Measurements from ENCODE around the gene SPEF1. TPM values are rescaled to one million over a fixed set of nuclear protein-coding genes. Genes with fewer than 3 reads are reported as not detected.

Gene SPEF1
- total and polyA plus RNA-seq, 2 of the 13 experiments (the other 11 are each of a cell fraction or from before 2014, with no cell fraction given), result 0.11 to 0.27 TPM

GRCh38 chr20:3739054-3739925, 42.0 kb downstream of the SPEF1 start (continued):
- TF ChIP-seq ZFYVE20 (CRISPR knock-in tag; IDR thresholded peaks at IDR 0.05; ENCODE audit: borderline replicate concordance, low read depth) (peak; percentile 82; the same call in 1 of the 2 replicates), THRA (CRISPR knock-in tag; IDR thresholded peaks at IDR 0.05; ENCODE audit: borderline replicate concordance) (0 out of 2 replicates have a peak, but pooled peaks have one; percentile 11), ZNF451 (CRISPR knock-in tag; IDR thresholded peaks at IDR 0.05) (peak; percentile 88), MXI1 (IDR thresholded peaks at IDR 0.05; ENCODE audit: borderline replicate concordance, low read depth, low read length) (no peak), FOXK1 (CRISPR knock-in tag; IDR thresholded peaks at IDR 0.05; ENCODE audit: borderline replicate concordance, low read depth) (no peak), MLX (CRISPR knock-in tag; IDR thresholded peaks at IDR 0.05) (peak; percentile 59; the same call in 1 of the 2 replicates), ZMYM4 (CRISPR knock-in tag; IDR thresholded peaks at IDR 0.05) (peak; percentile 20; the same call in 1 of the 2 replicates), ZNF232 (CRISPR knock-in tag; IDR thresholded peaks at IDR 0.05; ENCODE audit: borderline replicate concordance) (peak; percentile 85; the same call in 1 of the 2 replicates), SOX5 (CRISPR knock-in tag; IDR thresholded peaks at IDR 0.05; ENCODE audit: borderline replicate concordance) (0 out of 2 replicates have a peak, but pooled peaks have one; percentile 25), TRAFD1 (CRISPR knock-in tag; IDR thresholded peaks at IDR 0.05; ENCODE audit: borderline replicate concordance) (0 out of 2 replicates have a peak, but pooled peaks have one; percentile 68), ZNF605 (CRISPR knock-in tag; IDR thresholded peaks at IDR 0.05) (no peak), TFDP2 (CRISPR knock-in tag; IDR thresholded peaks at IDR 0.05) (peak; percentile 64), SMYD3 (CRISPR knock-in tag; IDR thresholded peaks at IDR 0.05) (no peak), ZNF883 (CRISPR knock-in tag; IDR thresholded peaks at IDR 0.05; ENCODE audit: not compliant biosample characterization) (peak; percentile 45), ZSCAN21 (CRISPR knock-in tag; IDR thresholded peaks at IDR 0.05; ENCODE audit: borderline replicate concordance) (0 out of 2 replicates have a peak, but pooled peaks have one; percentile 86), ZFP36L1 (CRISPR knock-in tag; IDR thresholded peaks at IDR 0.05) (no peak), ZSCAN9 (CRISPR knock-in tag; IDR thresholded peaks at IDR 0.05; ENCODE audit: borderline replicate concordance) (0 out of 2 replicates have a peak, but pooled peaks have one; percentile 37), ZNF720 (CRISPR knock-in tag; IDR thresholded peaks at IDR 0.05) (no peak), BCLAF1 (IDR thresholded peaks at IDR 0.05) (no peak), ZNF550 (CRISPR knock-in tag; IDR thresholded peaks at IDR 0.05; ENCODE audit: borderline replicate concordance) (peak; percentile 34), ATRX (CRISPR knock-in tag; IDR thresholded peaks at IDR 0.05; ENCODE audit: borderline replicate concordance) (no peak)
